Loucy (cell line): ENCODE measurements around the gene CD79B.
A peak's percentile ranks its signal among the peaks of the same experiment; 100 is the strongest.

ENCODE experiments used
- H2AFZ ChIP-seq: fragments of 200-600 bp; sonication (generic); 2 replicates; pipeline ENCODE4 v1.6.0; 2016; ENCODE audit warnings: antibody characterized with exemption, mild to moderate bottlenecking, low read length, moderate library complexity
- H3F3A ChIP-seq: fragments of 200-600 bp; 2 replicates; pipeline ENCODE4 v1.6.0; 2016; ENCODE audit warnings: antibody characterized with exemption, low read depth, mild to moderate bottlenecking
- H3K27me3 ChIP-seq: fragments of 200-600 bp; sonication (generic); 2 replicates; pipeline ENCODE4 v1.6.1; 2014; ENCODE audit warnings: low read length, mild to moderate bottlenecking; ENCODE audit not compliant: insufficient read depth, poor library complexity, severe bottlenecking
- H3K36me3 ChIP-seq: fragments of 200-600 bp; sonication (generic); 2 replicates; pipeline ENCODE4 v1.6.1; 2016; ENCODE audit warnings: low read length; ENCODE audit not compliant: insufficient read depth
- H3K4me1 ChIP-seq: fragments of 200-600 bp; sonication (generic); 2 replicates; pipeline ENCODE4 v1.5.1; 2014; ENCODE audit warnings: low read length, mild to moderate bottlenecking; ENCODE audit not compliant: insufficient read depth, poor library complexity, severe bottlenecking
- H3K4me2 ChIP-seq: fragments of 200-600 bp; sonication (generic); 2 replicates; pipeline ENCODE4 v1.6.0; 2014; ENCODE audit warnings: antibody characterized with exemption, low read length, low read depth, mild to moderate bottlenecking; ENCODE audit not compliant: poor library complexity, severe bottlenecking
- H3K4me3 ChIP-seq: fragments of 200-600 bp; sonication (generic); 2 replicates; pipeline ENCODE4 v1.5.1; 2014; ENCODE audit warnings: low read length, mild to moderate bottlenecking, mixed read lengths; ENCODE audit not compliant: poor library complexity, severe bottlenecking
- H3K79me2 ChIP-seq: fragments of 200-600 bp; sonication (generic); 2 replicates; pipeline ENCODE4 v1.6.1; 2014; ENCODE audit warnings: low read length; ENCODE audit not compliant: insufficient read depth
- H3K9ac ChIP-seq: fragments of 200-600 bp; sonication (generic); 2 replicates; pipeline ENCODE4 v1.6.0; 2014; ENCODE audit warnings: mild to moderate bottlenecking, low read depth, low read length, moderate library complexity; ENCODE audit not compliant: poor library complexity, severe bottlenecking
- H3K9me2 ChIP-seq: fragments of 200-600 bp; sonication (generic); replicated peaks from 2 replicates; pipeline ENCODE4 v1.6.1; 2016; ENCODE audit warnings: low read depth, low read length, mixed read lengths
- H3K9me3 ChIP-seq: fragments of 200-600 bp; sonication (generic); 2 replicates; pipeline ENCODE4 v1.6.1; 2014; ENCODE audit warnings: mild to moderate bottlenecking, antibody characterized with exemption, low read length, low read depth; ENCODE audit not compliant: insufficient read depth
- H4K20me1 ChIP-seq: fragments of 200-600 bp; sonication (generic); 2 replicates; pipeline ENCODE4 v1.6.0; 2014; ENCODE audit warnings: antibody characterized with exemption, low read length, mild to moderate bottlenecking; ENCODE audit not compliant: insufficient read depth, poor library complexity, severe bottlenecking
- EZH2phosphoT487 ChIP-seq: fragments of 200-600 bp; IDR thresholded peaks from 2 replicates; pipeline ENCODE4 v1.6.1; 2018; ENCODE audit warnings: antibody characterized with exemption, mild to moderate bottlenecking, moderate library complexity, borderline replicate concordance
- TF ChIP-seq, protein P1 (sequence below): fragments of 200-600 bp; sonication (generic); conservative IDR thresholded peaks from 2 replicates; pipeline ENCODE4 v1.5.1; 2014; ENCODE audit warnings: mild to moderate bottlenecking, antibody characterized with exemption, low read length

CD79B gene

GRCh38 chr17:63930951-63931575 lies 1.1 kb downstream of the CD79B start:
- no peak for TF ChIP-seq EZH2phosphoT487
- TF ChIP-seq, protein P1, sequence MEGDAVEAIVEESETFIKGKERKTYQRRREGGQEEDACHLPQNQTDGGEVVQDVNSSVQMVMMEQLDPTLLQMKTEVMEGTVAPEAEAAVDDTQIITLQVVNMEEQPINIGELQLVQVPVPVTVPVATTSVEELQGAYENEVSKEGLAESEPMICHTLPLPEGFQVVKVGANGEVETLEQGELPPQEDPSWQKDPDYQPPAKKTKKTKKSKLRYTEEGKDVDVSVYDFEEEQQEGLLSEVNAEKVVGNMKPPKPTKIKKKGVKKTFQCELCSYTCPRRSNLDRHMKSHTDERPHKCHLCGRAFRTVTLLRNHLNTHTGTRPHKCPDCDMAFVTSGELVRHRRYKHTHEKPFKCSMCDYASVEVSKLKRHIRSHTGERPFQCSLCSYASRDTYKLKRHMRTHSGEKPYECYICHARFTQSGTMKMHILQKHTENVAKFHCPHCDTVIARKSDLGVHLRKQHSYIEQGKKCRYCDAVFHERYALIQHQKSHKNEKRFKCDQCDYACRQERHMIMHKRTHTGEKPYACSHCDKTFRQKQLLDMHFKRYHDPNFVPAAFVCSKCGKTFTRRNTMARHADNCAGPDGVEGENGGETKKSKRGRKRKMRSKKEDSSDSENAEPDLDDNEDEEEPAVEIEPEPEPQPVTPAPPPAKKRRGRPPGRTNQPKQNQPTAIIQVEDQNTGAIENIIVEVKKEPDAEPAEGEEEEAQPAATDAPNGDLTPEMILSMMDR: no peak
- Histone ChIP-seq H3F3A (no peaks in the 10 kb centered on the region; the same call in 1 of the 2 replicates), H2AFZ (no peak overlapping the region), H3K4me1 (peaks cover 34% of the 10 kb centered on the region), H3K9me3 (no peaks in the 10 kb centered on the region), H3K4me3 (peak overlapping the region; percentile 90), H3K9me2 (no peaks in the 10 kb centered on the region), H3K27me3 (no peaks in the 10 kb centered on the region), H4K20me1 (peaks cover 9% of the 10 kb centered on the region), H3K79me2 (peaks cover 45% of the 10 kb centered on the region), H3K9ac (peak overlapping the region; percentile 91), H3K36me3 (peaks cover 6% of the 10 kb centered on the region; the same call in 1 of the 2 replicates), H3K4me2 (peak overlapping the region; percentile 85)

DNA sequence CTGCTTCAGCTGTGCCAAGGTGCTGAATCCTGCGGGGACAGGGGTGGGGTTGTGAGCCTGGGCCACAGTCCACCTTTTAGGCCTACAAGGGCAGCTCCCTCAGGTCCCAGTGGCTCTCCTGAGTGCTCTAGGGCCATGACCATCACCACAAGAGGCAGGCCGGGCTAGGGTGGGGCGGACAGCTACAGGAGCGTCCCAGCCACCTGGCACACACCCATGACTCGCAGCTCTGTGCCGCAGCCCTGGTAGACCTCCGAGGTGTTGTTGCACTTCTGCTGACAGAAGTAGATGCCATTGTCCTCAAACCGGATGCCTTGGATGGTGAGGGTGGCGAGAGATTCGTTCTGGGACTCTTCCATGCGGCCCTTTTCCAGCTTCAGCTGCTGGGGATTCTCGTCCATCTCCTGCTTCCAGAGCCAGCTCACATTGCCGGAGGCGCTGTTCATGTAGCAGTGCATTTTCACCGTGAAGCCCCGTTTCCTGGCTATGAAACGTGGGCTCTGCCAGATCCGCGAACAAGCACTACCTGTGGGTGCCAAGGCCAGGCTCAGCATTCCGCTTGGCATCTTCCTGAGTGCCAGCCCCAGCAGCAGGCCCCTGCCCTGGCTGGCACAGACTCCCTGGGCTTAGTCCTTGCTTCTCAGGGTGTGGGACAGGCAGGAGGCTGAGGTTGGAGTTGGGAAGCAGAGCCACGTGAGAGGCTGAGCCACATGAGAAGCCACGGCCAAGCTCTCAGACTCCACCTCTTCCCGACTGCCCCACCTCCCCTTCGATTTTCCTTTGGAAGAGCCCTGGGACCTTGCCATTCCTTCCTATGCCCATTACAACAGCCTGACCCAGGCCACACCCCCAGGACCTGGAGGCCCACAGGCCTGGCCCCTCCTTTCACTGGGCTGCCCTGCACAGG lies 2.0 kb downstream of the CD79B start:
- Histone ChIP-seq H3K36me3 (peaks cover 6% of the 10 kb centered on the region; the same call in 1 of the 2 replicates), H2AFZ (no peak overlapping the region), H3K4me1 (peaks cover 41% of the 10 kb centered on the region), H3K79me2 (peaks cover 45% of the 10 kb centered on the region), H3K9me3 (no peaks in the 10 kb centered on the region), H3K4me2 (peak overlapping the region; percentile 85), H4K20me1 (peaks cover 9% of the 10 kb centered on the region), H3K9me2 (no peaks in the 10 kb centered on the region), H3K27me3 (no peaks in the 10 kb centered on the region), H3F3A (no peaks in the 10 kb centered on the region; the same call in 1 of the 2 replicates), H3K4me3 (peak overlapping the region; percentile 90), H3K9ac (peak overlapping the region; percentile 91)
- TF ChIP-seq EZH2phosphoT487: no peak
- TF ChIP-seq, protein P1: no peak

GRCh38 chr17:63928966-63929695 lies 3.0 kb downstream of the CD79B start:
- Histone ChIP-seq H3K27me3 (no peaks in the 10 kb centered on the region), H3K9me2 (no peaks in the 10 kb centered on the region), H3K9me3 (no peaks in the 10 kb centered on the region), H3K4me2 (peak overlapping the region; percentile 85), H3K36me3 (peaks cover 6% of the 10 kb centered on the region; the same call in 1 of the 2 replicates), H2AFZ (no peak overlapping the region), H4K20me1 (peaks cover 9% of the 10 kb centered on the region), H3K4me3 (no peak overlapping the region), H3K9ac (no peak overlapping the region), H3F3A (no peaks in the 10 kb centered on the region; the same call in 1 of the 2 replicates), H3K79me2 (peaks cover 45% of the 10 kb centered on the region), H3K4me1 (peaks cover 41% of the 10 kb centered on the region)
- TF ChIP-seq, protein P1: no peak
- TF ChIP-seq EZH2phosphoT487: no peak
